ENCODE data around the gene TCAIM. TPM values are rescaled to one million over a fixed set of nuclear protein-coding genes. Genes with fewer than 3 reads are reported as not detected.
A peak's percentile ranks its signal among the peaks of the same experiment; 100 is the strongest.

Gene TCAIM
- total and polyA plus RNA-seq, 10 of the 15 experiments (the other 5 are each of a cell fraction or from before 2014, with no cell fraction given): 14.5 to 22.9 (median 17.8) TPM

- FAIRE-seq (no peak), DNase-seq (ENCODE audit: low read depth, low spot score) (no peak), ATAC-seq (no peak)
- WGBS (ENCODE audit: insufficient coverage, insufficient replicate concordance, low lambda C conversion rate, missing lambda C conversion rate): 14% methylated on average over 2 of the region's 2 CpGs
- Histone ChIP-seq H2AFZ (ENCODE audit: control insufficient read depth, low read depth, low read length) (no peak overlapping the region), H3K4me2 (ENCODE audit: control insufficient read depth, insufficient read depth) (no peak overlapping the region), H3K9ac (ENCODE audit: control insufficient read depth, insufficient read depth, low read length) (no peak overlapping the region), H3K4me3 (no peak overlapping the region), H3K27me3 (replicated peaks in 1 of 2; ENCODE audit: control insufficient read depth in 2 of 2, insufficient read depth in 2 of 2, low read length in 1 of 2) (no peaks in the 10 kb centered on the region), H4K20me1 (ENCODE audit: control insufficient read depth, insufficient read depth) (no peaks in the 10 kb centered on the region), H3K36me3 (ENCODE audit: control insufficient read depth in 2 of 2, insufficient read depth in 2 of 2, low read length in 1 of 2) (peaks cover 10 to 13% of the 10 kb centered on the region in 2 experiments), H3K4me1 (ENCODE audit: control insufficient read depth, insufficient read depth, low read length) (peaks cover 25% of the 10 kb centered on the region), H3K27ac (ENCODE audit: control insufficient read depth, insufficient read depth) (no peak overlapping the region), H3K79me2 (ENCODE audit: control insufficient read depth, insufficient read depth, low read length) (no peaks in the 10 kb centered on the region), H3K9me3 (replicated peaks; ENCODE audit: control insufficient read depth, insufficient read depth, low read length) (no peaks in the 10 kb centered on the region; the same call in 2 of the 3 replicates)
- POLR2A ChIA-PET: interaction anchor here (0.6 to 1.0 kb wide), 2 partner anchors 33 to 455 kb away, joined by 3 to 4 read pairs; no protein-coding TSS in a partner anchor
- CTCF ChIA-PET: no interaction called here
- intact Hi-C loops (cut with micrococcal nuclease; ENCODE audit: unreplicated experiment) (no loop called here), in situ Hi-C loops (cut with MboI) (no loop called here)
- BruUV-seq (replicated peaks): no TSS peak
- RAD21 ChIA-PET (ENCODE audit: unreplicated experiment): no interaction called here
- SMC1A ChIA-PET (ENCODE audit: uncharacterized antibody, unreplicated experiment): no interaction called here
- no peak for TF ChIP-seq PML (IDR thresholded peaks at IDR 0.05; ENCODE audit: low read length)
- TF ChIP-seq BCLAF1 (IDR thresholded peaks at IDR 0.05): no peak
- 0 out of 2 replicates have a peak, but pooled peaks have one; percentile 8 for TF ChIP-seq IKZF1 (conservative IDR thresholded peaks at IDR 0.05)
- TF ChIP-seq ZBED1 (IDR thresholded peaks at IDR 0.05; ENCODE audit: borderline replicate concordance): no peak
- TF ChIP-seq WRNIP1 (IDR thresholded peaks at IDR 0.05; ENCODE audit: borderline replicate concordance, low read depth, low read length): no peak
- TF ChIP-seq, protein P1, sequence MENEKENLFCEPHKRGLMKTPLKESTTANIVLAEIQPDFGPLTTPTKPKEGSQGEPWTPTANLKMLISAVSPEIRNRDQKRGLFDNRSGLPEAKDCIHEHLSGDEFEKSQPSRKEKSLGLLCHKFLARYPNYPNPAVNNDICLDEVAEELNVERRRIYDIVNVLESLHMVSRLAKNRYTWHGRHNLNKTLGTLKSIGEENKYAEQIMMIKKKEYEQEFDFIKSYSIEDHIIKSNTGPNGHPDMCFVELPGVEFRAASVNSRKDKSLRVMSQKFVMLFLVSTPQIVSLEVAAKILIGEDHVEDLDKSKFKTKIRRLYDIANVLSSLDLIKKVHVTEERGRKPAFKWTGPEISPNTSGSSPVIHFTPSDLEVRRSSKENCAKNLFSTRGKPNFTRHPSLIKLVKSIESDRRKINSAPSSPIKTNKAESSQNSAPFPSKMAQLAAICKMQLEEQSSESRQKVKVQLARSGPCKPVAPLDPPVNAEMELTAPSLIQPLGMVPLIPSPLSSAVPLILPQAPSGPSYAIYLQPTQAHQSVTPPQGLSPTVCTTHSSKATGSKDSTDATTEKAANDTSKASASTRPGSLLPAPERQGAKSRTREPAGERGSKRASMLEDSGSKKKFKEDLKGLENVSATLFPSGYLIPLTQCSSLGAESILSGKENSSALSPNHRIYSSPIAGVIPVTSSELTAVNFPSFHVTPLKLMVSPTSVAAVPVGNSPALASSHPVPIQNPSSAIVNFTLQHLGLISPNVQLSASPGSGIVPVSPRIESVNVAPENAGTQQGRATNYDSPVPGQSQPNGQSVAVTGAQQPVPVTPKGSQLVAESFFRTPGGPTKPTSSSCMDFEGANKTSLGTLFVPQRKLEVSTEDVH (IDR thresholded peaks at IDR 0.05; ENCODE audit: low read depth, partially characterized antibody): no peak
- no peak for TF ChIP-seq RFX5 (IDR thresholded peaks at IDR 0.05; ENCODE audit: low read depth, low read length)
- TF ChIP-seq BRCA1 (IDR thresholded peaks at IDR 0.05; ENCODE audit: low read depth, low read length): no peak
- TF ChIP-seq POU2F2 (IDR thresholded peaks at IDR 0.05; ENCODE audit: borderline replicate concordance, low read depth, low read length): no peak
- no peak for TF ChIP-seq CHD1 (IDR thresholded peaks at IDR 0.05; ENCODE audit: low read depth, low read length)
- peak; percentile 56 for TF ChIP-seq RUNX3 (IDR thresholded peaks at IDR 0.05; ENCODE audit: low read length)
- TF ChIP-seq SUZ12 (IDR thresholded peaks at IDR 0.05; ENCODE audit: unreplicated experiment): no peak
- no peak for TF ChIP-seq FOS (IDR thresholded peaks at IDR 0.05; ENCODE audit: borderline replicate concordance, extremely low read depth, insufficient read length)
- no peak for TF ChIP-seq CREM (IDR thresholded peaks at IDR 0.05; ENCODE audit: low read depth)
- TF ChIP-seq BMI1 (IDR thresholded peaks at IDR 0.05; ENCODE audit: borderline replicate concordance): no peak
- TF ChIP-seq, protein P2, sequence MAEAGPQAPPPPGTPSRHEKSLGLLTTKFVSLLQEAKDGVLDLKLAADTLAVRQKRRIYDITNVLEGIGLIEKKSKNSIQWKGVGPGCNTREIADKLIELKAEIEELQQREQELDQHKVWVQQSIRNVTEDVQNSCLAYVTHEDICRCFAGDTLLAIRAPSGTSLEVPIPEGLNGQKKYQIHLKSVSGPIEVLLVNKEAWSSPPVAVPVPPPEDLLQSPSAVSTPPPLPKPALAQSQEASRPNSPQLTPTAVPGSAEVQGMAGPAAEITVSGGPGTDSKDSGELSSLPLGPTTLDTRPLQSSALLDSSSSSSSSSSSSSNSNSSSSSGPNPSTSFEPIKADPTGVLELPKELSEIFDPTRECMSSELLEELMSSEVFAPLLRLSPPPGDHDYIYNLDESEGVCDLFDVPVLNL (IDR thresholded peaks at IDR 0.05; ENCODE audit: low read depth, low read length): no peak
- no peak for TF ChIP-seq POLR2A (IDR thresholded peaks at IDR 0.05; ENCODE audit: low read depth, low read length)
- no peak for TF ChIP-seq YY1 (IDR thresholded peaks at IDR 0.05; ENCODE audit: low read depth, low read length)
- no peak for TF ChIP-seq NR2C2 (IDR thresholded peaks at IDR 0.05; ENCODE audit: borderline replicate concordance, control insufficient read depth, insufficient read length, low read depth)
- 0 out of 2 replicates have a peak, but pooled peaks have one; percentile 19 for TF ChIP-seq TCF12 (IDR thresholded peaks at IDR 0.05; ENCODE audit: low read depth, low read length)
These were observed 104.2 kb downstream of the TCAIM start for GRCh38 chr3:44442596-44443309.

All from GM12878 (cell line).